Anterior cingulate cortex (tissue), 58 donors: Measurements from ENCODE around the gene OSBP2.
A peak's percentile ranks its signal among the peaks of the same experiment; 100 is the strongest.

ENCODE experiments used
- DNase-seq, 58 donors: peaks; one replicate each; lab custom pipeline; 2025; lab: John Stamatoyannopoulos, UW

The OSBP2 gene

GRCh38 chr22:30920407-30920806 lies 225.7 kb downstream of the OSBP2 start:
- peak in 55 of 58 donors; percentile 8 to 90 (median 55) for DNase-seq

- no peak for DNase-seq
Measured at GRCh38 chr22:30921108-30921507, 226.4 kb downstream of the OSBP2 start.

GRCh38 chr22:30922151-30922611 lies 227.5 kb downstream of the OSBP2 start:
- peak in 33 of 58 donors; percentile 4 to 51 (median 18) for DNase-seq

- DNase-seq = no peak
Measured at GRCh38 chr22:30923168-30923900, 228.7 kb downstream of the OSBP2 start.

GRCh38 chr22:30925667-30926066 lies 231.0 kb downstream of the OSBP2 start:
- DNase-seq = no peak

GRCh38 chr22:30926706-30927105 lies 232.0 kb downstream of the OSBP2 start:
- no peak for DNase-seq

- no peak for DNase-seq
Measured at GRCh38 chr22:30927806-30928205, 233.1 kb downstream of the OSBP2 start.

GRCh38 chr22:30928401-30928800 lies 233.7 kb downstream of the OSBP2 start:
- DNase-seq = no peak

- DNase-seq = no peak
Measured at GRCh38 chr22:30930228-30930627, 235.6 kb downstream of the OSBP2 start.

GRCh38 chr22:30931541-30932300 lies 237.0 kb downstream of the OSBP2 start:
- DNase-seq = no peak

GRCh38 chr22:30932661-30933060 lies 238.0 kb downstream of the OSBP2 start:
- DNase-seq = no peak

- no peak for DNase-seq
Measured at GRCh38 chr22:30933457-30933856, 238.8 kb downstream of the OSBP2 start.

- DNase-seq = no peak
Measured at GRCh38 chr22:30934053-30934452, 239.4 kb downstream of the OSBP2 start.

- DNase-seq = no peak
Measured at GRCh38 chr22:30940685-30941362, 246.2 kb downstream of the OSBP2 start.

GRCh38 chr22:30941363-30941740 lies 246.7 kb downstream of the OSBP2 start:
- no peak for DNase-seq

- DNase-seq = no peak
Measured at GRCh38 chr22:30943368-30943767, 248.7 kb downstream of the OSBP2 start.

GRCh38 chr22:30944986-30945385 lies 250.3 kb downstream of the OSBP2 start:
- DNase-seq = no peak

- DNase-seq = no peak
Measured at GRCh38 chr22:30945653-30946052, 251.0 kb downstream of the OSBP2 start.

- no peak for DNase-seq
Measured at GRCh38 chr22:30946354-30946753, 251.7 kb downstream of the OSBP2 start.

GRCh38 chr22:30947173-30947815 lies 252.6 kb downstream of the OSBP2 start:
- peak in 52 of 58 donors; percentile 10 to 93 (median 65) for DNase-seq
